Transverse colon (tissue), 4 donors: ENCODE data around the gene ARMC3.

Source experiments
- EP300 ChIP-seq: sonication (generic); formaldehyde crosslinking; IDR thresholded peaks from one replicate; pipeline ENCODE4 v1.6.1; 2017; ENCODE audit warnings: antibody characterized with exemption, low read depth
- POLR2A ChIP-seq: fragments of 450-650 bp; IDR thresholded peaks from one replicate; pipeline ENCODE4 v1.6.1; 2016; ENCODE audit warnings: antibody characterized with exemption, mild to moderate bottlenecking, moderate library complexity
- POLR2AphosphoS5 ChIP-seq, 3 donors: sonication (generic); formaldehyde crosslinking; IDR thresholded peaks; one replicate each; pipeline ENCODE4 v1.6.1; 2016; ENCODE audit warnings: antibody characterized with exemption in 3 of 3
- TF ChIP-seq, protein P1 (sequence below), 5 experiments: fragments of 200-600 bp in 3 of 5; fragments of 450-650 bp in 2 of 5; sonication (generic) in 3 of 5; IDR thresholded peaks; 1 replicate in 2 of 5; 2 replicates in 3 of 5; pipeline ENCODE4 v1.5.1; 2016 to 2017; ENCODE audit warnings: antibody characterized with exemption in 5 of 5, inconsistent platforms in 3 of 5, mild to moderate bottlenecking in 2 of 5, moderate library complexity in 1 of 5

DNA sequence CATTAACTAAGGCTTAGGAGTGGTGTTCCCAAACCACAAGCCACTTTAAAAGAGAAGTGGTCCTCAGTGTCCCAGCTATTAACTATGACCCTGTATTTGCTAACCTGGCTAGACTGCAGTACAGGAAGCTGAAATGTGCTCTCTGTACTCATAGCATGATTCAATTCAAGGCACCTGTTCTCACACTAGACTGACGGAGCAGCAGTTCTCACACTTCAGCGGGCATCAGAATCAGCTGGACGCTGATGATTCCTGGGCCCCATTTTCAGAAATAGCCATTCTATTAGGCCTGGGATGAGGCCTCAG lies 143.0 kb downstream of the ARMC3 start:
- TF ChIP-seq POLR2AphosphoS5 (IDR thresholded peaks at IDR 0.05) (no peak), EP300 (no peak), POLR2A (no peak)
- TF ChIP-seq, protein P1, sequence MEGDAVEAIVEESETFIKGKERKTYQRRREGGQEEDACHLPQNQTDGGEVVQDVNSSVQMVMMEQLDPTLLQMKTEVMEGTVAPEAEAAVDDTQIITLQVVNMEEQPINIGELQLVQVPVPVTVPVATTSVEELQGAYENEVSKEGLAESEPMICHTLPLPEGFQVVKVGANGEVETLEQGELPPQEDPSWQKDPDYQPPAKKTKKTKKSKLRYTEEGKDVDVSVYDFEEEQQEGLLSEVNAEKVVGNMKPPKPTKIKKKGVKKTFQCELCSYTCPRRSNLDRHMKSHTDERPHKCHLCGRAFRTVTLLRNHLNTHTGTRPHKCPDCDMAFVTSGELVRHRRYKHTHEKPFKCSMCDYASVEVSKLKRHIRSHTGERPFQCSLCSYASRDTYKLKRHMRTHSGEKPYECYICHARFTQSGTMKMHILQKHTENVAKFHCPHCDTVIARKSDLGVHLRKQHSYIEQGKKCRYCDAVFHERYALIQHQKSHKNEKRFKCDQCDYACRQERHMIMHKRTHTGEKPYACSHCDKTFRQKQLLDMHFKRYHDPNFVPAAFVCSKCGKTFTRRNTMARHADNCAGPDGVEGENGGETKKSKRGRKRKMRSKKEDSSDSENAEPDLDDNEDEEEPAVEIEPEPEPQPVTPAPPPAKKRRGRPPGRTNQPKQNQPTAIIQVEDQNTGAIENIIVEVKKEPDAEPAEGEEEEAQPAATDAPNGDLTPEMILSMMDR (IDR thresholded peaks at IDR 0.05), result no peak
